G401.6 (cell line): Measurements from ENCODE around the gene ELK3.
A peak's percentile ranks its signal among the peaks of the same experiment; 100 is the strongest.
"Not testable (repeated sequence)": the region's sequence is repeated elsewhere in the genome, so short reads cannot be mapped to it uniquely, and the experiment has no call there.

Experiments
- FAIRE-seq: peaks from 2 replicates; lab custom pipeline; 2012; peaks lifted over from hg19 to GRCh38; lab: Jason Lieb, UNC

ELK3 gene

DNA sequence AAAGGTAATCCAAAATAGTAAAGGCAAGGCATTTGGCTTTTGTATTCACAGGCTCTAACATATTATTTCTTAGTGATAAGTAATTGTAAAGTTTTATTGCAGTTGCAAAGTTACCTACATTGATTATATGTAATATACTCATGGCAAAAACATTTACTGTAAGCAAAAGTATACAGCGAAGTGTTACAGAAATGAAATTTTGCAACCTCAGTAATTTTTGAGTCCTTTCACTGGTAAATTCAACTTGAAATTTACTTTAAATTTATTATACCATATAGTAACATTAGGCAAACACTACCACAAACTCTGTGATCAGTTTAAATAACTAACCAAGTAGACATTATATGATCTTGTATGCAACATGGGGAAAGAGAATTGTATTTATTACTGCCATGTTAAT is 117.0 kb downstream of the ELK3 start:
- no peak for FAIRE-seq

DNA sequence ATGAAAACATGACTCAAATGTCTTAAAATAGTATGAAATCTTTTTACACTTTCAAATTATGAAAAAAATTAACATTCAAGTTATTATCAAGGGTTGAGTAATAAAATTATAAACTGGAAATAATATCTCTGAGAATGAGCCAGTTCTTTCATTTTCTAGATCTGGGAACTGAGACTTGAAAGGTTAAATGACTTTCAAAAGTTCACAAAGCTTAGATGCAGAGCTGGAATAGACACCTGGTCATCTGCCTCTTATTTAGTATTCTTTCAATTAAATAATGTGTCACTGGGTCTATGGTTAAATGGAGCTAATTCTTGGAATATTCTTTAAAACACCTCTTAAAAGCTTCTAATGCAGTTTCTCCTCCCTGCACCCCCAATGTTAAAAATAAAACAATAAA is 119.4 kb downstream of the ELK3 start:
- peak; percentile 28 for FAIRE-seq

DNA sequence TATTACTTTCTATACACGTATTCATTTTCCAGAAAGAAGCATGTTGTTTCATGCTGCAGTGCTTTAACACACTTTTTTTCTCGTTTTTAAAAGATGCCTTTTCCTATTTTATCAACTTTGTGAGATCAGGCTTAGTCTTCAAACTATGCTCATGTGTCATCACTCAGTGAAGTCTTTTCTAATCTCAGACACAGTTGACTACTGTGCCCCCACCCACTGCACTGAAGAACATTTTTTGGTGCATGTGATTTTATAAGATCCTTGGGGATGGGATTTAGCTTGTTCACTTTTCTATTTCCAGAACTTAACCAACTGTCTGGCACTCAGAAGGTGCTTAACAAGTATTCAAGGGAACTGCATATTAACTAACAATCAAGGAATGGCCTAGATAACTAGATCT is 120.5 kb downstream of the ELK3 start:
- FAIRE-seq = no peak

DNA sequence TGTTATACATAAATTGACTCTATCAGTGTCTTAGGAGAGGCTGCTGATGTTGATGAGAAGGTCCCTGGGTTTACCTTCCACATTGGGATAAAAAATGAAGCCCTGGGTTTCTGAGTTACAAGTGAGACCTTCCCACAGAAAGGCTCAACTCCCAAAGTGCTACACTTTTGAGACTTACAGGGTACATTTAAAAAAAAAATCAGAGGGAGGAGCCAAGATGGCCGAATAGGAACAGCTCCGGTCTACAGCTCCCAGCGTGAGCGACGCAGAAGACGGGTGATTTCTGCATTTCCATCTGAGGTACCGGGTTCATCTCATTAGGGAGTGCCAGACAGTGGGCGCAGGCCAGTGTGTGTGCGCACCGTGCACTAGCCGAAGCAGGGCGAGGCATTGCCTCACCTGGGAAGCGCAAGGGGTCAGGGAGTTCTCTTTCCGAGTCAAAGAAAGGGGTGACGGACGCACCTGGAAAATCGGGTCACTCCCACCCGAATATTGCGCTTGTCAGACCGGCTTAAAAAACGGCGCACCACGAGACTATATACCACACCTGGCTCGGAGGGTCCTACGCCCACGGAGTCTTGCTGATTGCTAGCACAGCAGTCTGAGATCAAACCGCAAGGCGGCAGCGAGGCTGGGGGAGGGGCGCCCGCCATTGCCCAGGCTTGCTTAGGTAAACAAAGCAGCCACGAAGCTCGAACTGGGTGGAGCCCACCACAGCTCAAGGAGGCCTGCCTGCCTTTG is 121.7 kb downstream of the ELK3 start:
- not testable (repeated sequence) for FAIRE-seq

DNA sequence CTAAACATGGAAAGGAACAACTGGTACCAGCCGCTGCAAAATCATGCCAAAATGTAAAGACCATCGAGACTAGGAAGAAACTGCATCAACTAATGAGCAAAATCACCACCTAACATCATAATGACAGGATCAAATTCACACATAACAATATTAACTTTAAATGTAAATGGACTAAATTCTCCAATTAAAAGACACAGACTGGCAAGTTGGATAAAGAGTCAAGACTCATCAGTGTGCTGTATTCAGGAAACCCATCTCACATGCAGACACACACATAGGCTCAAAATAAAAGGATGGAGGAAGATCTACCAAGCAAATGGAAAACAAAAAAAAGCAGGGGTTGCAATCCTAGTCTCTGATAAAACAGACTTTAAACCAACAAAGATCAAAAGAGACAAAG is 123.6 kb downstream of the ELK3 start:
- FAIRE-seq = not testable (repeated sequence)
